ENCODE measurements around the gene LRRC8E.
"Not testable (repeated sequence)": the region's sequence is repeated elsewhere in the genome, so short reads cannot be mapped to it uniquely, and the experiment has no call there.

Gene LRRC8E

DNA sequence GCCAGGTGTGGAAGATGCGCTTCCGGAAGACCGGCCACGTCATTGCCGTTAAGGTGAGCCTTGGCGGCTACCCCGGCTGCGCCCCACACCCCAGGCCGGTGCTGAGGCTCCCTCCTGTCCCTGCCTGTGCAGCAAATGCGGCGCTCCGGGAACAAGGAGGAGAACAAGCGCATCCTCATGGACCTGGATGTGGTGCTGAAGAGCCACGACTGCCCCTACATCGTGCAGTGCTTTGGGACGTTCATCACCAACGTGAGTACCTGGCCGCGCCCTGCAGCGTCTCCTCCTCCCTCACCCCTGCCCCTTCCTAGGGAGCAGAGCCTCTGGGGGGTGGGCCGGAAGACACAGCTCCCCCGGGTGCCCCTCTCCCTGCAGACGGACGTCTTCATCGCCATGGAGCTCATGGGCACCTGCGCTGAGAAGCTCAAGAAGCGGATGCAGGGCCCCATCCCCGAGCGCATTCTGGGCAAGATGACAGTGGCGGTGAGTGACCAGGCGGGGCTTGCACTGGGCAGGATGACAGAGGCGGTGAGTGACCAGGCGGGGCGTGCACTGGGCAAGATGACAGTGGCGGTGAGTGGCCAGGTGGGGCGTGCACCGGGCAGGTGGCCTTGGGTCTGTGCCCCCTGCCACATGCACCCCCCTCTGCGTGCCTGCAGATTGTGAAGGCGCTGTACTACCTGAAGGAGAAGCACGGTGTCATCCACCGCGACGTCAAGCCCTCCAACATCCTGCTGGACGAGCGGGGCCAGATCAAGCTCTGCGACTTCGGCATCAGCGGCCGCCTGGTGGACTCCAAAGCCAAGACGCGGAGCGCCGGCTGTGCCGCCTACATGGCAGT, 22.2 kb downstream of the LRRC8E start:
- no peak for DNase-seq

DNA sequence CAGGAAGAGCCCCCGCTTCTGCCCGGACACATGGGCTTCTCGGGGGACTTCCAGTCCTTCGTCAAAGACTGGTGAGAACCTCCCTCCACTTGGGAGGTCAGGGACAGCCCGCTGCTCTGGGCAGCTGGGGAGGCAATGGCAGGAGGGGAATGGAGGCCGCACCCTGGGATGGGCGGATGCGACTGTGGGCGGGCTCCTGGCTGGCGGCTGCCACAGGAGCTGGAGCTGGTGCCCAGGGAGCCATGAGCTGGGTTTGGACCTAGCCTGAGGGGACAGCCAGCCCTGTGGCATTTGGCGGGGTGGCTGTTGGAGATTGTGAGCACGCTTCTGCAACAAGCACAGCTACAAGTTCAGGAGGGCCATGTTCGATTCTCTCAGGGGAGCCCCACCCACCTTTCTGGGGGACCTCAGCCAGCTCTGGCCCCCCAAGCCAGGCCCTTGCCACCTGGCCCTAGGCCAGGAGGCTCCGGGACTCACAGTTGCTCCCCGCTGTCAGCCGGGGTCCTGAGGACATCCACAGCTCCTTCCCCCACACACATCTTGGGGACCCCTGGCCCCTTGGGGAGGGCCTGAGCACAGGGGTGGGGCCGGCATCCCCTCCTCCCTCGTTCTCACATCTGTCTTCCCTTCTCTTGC, 23.3 kb downstream of the LRRC8E start:
- DNase-seq = no peak

DNA sequence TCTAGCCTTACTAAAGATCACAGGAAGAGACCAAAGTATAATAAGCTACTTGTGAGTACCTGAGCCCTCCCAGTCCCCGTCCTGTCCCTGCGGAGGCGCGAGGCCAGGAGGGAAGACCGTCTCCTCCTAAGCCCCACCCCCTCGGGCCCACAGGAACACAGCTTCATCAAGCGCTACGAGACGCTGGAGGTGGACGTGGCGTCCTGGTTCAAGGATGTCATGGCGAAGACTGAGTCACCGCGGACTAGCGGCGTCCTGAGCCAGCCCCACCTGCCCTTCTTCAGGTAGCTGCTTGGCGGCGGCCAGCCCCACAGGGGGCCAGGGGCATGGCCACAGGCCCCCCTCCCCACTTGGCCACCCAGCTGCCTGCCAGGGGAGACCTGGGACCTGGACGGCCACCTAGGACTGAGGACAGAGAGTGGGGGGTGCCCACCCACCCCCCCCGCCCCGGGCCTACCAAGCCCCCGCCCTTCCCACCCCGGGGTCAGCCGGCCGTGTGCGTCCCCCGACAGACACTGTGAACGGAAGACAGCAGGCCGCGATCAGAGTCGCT, 23.9 kb downstream of the LRRC8E start:
- DNase-seq = no peak

DNA sequence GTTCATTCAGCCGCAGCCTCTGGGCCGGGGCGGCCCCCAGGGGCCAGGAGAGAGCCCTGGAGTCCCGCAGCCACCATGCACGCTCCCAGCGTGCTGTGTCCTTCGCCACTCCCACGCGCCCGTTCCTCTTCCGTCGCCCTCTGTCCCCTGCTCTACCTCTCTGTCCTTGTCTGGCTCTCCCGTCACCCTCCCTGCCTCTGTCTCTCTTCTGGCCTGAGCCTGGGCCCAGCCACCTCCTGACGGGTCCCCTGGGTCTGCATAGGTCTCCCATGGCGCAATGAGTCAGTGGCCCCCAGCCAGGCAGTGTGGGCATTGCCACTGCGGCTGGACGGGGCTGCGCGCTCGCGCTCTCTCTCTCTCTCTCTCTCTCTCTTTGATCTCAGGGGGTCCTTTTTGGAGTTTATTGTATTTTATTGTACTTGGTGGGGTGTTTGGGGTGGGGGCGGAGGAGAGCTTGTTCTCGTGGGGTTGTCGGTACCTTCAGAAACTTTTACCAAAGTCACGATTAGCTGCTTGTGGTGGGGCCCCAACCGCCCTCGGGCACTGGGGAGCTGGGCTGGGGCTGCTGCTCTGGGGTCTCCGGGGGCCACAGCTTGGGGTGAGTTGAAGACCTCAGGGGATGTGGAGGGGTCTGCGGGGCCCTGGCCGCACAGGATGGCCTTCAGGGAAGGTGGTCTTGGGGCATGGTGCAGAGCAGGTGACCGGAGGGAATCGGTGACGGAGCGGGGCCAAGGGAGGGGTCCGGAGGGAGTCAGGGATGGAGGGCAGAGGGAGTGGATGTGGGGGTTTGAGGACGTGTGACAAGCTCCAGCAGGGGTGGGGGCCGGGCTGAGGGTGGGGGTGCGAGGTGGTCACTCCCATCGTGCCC, 24.6 kb downstream of the LRRC8E start:
- DNase-seq = no peak

DNA sequence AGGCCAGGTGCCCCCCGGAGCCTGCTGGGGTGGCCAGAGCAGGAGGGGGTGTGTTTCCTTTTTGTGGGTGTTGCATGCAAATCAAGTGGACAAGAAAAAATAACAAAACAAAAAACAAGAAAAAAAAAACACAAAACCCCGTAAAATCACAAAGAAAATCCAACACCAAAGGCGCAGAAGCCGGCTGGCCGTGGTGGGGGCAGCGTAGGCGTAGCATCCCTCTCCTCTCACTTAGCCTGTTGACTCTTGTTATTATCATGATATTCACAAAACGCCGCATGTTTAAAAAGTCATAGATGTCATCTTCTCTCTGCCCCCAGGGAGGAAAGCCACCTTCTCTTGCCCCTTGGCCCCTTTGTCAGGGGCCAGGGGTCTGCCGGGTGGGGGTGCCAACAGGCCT, 25.3 kb downstream of the LRRC8E start:
- no peak for DNase-seq

DNA sequence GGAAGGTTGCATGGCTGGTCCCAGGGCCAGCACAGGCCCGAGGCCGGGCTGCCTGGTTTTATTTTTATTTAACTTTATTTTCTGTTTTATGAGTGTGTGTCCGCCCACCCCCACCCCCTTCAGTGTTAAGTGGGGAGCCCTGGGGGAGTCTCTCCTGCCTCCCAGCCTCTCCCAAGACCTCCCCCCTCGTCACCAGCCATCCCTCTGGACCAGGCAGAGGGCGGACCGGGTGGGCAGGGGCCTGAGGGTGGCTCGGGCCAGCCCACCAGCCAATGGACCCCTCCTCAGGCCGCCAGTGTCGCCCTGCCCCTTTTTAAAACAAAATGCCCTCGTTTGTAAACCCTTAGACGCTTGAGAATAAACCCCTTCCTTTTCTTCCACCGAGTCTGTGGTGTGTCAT, 25.8 kb downstream of the LRRC8E start:
- DNase-seq = no peak

DNA sequence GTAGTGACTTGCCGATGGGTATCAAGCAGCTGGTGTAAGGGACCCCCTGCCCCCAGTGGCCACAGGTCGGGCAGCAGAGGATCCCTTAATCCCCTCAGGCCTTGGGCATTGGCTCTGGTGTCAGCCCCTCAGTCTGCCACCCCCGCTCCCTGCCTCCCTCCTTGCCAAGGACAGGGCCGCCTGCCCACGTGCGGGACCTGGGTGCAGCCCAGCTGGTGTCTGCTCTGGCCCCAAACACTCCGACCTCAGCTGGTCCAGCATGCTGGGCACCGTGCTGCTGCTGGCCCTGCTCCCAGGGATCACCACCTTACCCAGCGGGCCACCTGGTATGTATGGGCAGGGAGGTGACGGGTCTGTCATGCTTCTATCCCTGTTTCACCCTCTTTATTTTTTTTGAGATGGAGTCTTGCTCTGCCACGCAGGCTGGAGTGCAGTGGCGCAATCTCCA, 26.3 kb downstream of the LRRC8E start, which contains the start of gene TGFBR3L:
Gene TGFBR3L (plus strand): TSS at position 233 of the 448 bp plus-strand sequence.
- no peak for DNase-seq

DNA sequence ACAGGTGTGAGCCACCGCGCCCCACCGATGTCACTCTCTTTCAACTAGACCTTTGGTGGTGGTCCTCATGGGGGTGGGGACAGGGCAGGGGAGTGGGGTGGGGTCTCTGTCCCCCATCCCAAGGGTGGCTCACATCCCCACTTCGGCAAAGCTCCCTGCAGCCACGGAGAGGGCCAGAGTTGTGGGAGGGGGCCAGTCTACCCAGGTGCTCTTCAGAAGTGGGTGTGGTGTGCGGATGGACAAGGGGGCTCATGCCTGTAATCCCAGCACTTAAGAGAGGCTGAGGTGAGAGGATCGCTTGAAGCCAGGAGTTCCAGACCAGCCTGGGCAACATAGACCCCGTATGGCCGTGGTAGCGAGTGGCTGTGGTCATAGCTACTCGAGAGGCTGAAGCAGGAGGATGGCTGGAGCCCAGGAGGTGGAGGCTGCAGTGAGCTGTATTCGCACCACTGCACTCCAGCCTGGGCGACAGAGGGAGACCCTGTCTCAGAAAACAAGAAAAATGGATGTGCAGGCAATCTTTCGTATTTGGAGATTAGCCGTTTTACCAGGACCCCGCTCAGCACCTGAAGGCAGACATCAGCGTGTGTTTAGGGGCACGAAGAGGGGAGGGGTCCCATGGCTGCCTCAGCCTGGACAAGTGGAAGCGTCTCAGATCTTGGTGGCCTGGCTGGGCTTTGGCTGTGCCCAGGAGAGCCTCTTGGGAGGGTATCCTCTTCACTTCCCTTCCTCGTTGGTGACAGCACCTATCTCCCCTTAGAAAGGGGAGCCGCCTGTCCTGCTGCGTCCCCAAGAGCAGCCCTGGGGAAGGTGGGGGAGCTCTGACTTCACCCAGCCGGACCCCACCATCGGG, 27.2 kb downstream of the LRRC8E start:
- DNase-seq = no peak

DNA sequence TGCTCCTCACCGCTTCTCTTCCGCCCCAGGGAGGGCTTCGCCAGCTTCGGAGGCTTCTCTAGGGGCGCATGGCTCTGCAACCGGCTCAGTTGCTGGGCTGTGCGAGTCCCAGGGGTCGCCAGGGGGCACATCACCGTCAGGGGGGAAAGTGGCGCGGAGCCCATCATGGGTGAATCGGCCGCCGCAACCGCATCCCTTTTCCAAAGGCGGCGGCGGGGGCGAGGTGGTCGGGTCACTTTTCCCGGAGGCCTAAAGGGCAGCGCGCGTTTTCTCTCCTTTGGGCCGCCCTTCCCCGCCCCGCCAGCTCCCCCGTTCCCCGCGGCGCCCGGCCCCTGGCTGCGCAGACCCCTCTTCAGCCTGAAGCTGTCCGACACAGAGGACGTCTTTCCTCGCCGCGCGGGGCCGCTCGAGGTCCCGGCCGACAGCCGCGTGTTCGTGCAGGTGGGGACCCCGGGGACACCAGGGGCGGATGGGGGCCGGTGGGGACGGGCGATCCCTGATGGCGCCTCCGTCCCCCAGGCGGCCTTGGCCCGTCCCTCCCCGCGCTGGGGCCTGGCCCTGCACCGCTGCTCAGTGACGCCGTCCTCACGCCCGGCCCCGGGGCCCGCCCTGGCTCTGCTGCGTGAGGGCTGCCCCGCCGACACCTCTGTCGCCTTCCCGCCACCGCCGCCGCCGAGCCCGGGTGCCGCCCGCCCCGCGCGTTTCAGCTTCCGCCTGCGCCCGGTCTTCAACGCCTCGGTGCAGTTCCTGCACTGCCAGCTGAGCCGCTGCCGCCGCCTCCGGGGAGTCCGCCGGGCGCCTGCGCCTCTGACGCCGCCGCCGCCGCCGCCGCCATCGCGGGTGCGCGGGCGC, 28.0 kb downstream of the LRRC8E start:
- DNase-seq = peak; percentile 75

DNA sequence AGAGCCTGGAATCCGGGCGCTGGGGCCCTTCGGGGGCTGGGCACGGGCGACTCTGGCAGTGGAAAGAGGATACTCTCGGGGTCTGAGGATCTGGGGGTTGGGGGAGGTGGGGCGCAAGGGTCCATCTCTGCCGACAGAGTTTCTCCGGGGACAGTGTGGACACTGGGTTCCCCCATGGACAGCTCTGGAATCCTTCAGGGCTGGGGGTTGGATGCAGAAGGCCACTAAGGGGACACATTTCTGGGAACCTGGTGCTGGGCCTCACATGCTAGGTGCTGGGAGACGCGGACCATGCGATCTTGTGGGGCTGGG, 28.6 kb downstream of the LRRC8E start:
- DNase-seq = no peak

DNA sequence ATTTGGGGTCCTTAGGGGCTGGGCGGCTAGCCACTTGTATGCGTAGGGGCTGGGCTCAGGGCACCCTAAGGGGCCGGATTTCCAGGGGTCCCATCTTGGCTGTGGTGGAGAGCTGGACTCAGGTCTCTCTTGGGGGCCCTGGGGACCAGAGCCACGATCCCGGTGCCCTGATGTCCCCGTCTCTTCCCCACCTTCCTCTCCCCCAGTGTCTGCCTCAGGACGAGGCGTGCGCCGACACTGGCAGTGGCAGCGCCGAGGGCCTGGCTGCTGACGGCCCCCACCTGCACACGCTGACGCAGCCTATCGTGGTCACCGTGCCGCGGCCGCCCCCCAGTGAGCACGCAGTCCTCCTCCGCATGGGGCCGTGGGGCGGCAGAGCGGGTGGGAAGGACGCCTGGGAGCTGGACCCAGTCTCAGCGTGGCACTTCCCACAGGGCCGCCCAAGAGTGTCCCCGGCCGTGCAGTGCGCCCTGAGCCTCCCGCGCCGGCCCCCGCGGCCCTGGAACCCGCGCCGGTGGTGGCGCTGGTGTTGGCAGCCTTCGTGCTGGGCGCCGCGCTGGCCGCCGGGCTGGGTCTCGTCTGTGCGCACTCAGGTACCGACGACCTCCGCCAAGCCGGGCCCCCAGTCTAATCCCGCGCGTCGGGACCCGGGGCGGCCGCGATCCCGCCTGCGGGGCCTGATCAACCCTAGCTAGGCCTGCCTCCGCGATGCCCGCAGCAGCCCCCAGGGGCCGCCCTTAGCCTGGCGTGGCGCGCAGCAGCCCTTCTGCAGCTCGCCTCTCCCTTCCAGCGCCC, 29.2 kb downstream of the LRRC8E start:
- peak; percentile 85 for DNase-seq

DNA sequence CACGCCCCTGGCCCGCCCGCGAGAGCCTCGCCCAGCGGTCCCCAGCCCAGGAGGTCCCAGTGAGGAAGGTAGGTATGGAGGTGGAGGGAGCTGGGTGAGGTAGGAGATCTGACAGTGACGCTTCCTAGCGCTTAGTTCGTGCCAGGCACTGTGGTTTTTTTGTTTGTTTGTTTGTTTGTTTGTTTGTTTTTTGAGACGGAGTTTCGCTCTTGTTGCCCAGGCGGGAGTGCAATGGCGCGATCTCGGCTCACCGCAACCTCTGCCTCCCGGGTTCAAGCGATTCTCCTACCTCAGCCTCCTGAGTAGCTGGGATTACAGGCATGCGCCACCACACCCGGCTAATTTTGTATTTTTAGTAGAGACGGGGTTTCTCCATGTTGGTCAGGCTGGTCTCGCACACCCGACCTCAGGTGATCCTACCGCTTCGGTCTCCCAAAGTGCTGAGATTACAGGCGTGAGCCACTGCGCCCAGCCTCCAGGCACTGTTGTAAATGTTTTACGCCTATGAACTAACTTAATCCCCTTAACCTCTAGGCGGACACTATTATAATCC, 29.8 kb downstream of the LRRC8E start:
- not testable (repeated sequence) for DNase-seq

DNA sequence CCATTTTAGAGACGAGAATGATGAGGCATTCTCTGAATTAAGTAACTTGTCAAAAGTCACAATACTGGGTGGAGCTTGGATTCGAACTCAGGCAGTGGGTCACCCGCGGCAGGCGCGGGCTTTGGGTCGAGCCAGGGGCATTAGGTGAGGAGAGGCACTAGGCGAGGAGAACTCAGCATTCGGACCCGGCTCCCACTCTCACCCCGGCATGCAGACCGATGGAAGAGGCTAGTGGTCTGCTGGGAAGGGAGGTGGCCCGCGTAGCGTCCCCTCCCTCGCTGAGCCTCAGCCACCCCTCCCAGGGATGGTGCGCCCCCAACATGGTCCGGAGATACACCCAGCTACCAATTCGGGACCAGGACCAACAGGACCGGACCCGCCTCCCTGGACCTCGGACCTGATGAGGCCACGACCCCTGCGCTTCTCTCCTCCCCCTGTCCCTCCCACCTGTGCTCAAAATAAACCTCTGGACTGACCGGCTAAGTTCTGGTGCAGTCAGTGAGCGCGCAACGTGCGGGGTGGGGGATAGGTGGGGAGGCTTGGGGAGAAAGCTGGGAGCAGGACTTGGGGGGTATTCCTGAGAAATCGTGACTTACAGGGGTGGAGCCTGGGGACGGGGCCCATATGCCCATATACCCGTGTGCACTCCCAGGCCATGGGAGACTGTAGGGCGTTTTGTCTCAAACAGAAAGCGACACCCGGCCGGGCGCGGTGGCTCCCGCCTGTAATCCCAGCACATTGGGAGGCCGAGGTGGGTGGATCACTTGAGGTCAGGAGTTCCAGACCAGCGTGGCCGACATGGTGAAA, 30.5 kb downstream of the LRRC8E start:
- no peak for DNase-seq

DNA sequence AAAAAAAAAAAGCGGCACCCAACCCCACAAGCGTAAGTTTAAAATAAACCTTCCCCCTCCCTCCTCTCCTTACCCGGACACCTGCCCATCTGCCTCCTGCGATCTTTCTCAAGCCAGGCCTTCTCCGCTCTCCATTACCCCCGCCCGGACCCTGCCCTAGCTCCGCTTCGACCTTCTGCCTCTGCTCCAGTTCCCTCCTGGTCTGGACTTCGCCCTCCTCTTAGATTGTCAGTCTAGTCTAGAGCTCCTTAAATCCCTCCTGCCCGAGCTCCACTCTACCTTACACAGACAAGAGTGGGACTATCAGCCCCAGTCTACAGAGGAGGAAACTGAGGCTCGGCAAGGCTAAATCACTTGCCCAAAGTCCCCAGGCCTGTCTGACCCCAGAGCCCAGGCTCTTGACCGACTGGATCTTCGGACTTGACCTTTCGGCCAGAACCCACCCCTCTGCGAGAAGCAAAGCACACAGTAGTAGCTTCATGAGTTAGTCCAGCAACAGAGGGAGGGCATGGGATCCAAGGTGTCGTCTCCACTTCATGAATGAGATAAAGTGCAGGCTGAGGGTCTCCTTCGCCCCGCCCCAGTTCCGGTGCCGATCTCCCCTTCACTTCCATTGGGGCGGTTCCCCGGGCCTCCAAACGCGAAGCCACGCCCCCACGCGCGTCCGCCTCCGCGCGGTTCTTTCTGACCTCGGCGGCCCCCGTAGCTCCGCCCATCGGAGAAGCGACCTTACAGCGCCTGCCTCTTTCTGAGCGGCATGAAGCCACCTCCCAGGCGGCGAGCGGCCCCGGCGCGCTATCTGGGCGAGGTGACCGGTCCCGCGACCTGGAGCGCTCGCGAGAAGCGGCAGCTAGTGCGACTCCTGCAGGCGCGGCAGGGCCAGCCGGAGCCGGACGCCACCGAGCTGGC, 31.6 kb downstream of the LRRC8E start, which contains the start of gene SNAPC2:
Gene SNAPC2 (plus strand): TSS at position 729 of the 909 bp plus-strand sequence. CDS start 29 bp downstream, at position 758.
- DNase-seq = peak; percentile 97

DNA sequence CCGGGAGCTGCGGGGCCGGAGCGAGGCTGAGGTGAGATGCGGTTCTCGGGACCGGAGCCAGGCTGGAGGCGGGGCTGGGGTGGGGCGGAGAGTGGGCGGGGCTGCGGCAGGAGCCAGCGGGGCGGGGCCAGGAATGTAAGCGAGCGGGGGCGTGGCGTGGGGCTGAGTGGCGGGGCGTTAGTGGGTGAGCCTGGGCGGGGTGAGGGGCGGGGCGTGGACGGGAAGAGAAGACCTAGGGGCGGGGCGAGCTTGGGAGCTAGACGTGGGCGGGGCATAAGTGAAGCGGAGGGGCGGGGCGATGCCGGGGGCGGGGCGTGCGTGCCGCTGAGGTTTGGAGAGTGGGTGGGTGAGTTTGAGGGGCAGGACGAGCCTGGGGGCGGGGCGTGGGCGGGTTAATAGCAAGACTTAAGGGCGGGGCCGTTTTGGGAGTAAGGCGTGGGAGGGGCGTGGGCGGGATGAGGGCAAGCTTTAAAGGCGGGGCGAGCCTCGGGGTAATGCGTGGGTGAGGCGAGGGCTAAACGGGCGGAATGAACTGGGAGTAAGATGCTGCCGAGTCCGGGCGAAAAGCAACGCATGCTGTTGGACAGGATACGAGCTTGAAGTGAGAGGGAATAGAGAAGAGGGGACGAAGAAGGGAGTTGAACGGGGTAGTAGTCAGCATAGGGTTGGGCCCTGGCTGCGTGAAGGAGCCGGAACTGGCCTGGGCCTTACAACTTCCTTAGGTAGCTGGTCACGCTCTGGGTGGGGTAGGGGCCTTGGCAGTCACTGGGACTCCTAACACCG, 32.4 kb downstream of the LRRC8E start:
- DNase-seq = peak; percentile 98

DNA sequence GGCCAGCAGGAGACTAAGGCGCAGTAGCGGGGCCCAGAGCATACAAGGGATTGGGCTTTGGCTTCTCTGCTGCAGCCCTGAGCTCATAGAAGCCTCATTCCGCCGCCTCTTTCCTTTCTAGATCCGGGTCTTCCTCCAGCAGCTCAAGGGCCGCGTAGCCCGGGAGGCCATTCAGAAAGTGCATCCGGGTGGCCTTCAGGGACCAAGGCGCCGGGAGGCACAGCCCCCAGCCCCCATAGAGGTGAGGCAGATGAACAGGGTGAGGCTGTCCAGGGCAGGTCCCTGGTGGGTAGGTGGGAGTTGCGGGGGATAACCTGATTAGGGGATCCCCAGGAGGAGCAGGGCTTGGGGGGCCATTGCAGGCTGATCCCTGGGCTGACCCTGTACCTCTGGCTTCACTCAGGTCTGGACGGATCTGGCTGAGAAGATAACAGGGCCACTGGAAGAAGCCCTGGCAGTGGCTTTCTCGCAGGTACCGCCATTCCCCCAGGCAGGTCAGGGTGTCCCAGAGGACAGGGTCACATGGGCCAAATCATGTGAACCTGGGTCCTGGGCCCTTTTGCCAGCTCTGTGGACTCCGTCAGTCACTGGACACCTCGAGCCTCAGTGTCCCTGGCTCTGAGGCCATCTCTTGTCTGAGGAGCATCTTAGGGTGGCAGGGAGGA, 33.1 kb downstream of the LRRC8E start:
- DNase-seq = no peak

Measured in RPMI8226 (cell line).